HepG2 (cell line): Measurements from ENCODE around the gene SPACA6. TPM values are rescaled to one million over a fixed set of nuclear protein-coding genes. Genes with fewer than 3 reads are reported as not detected.

Experiments
- ATAC-seq: fragments of 200-7000 bp; cut with Tn5 transposase; 3 replicates; pipeline ENCODE4 v1.9.1; 2020; ENCODE audit warnings: mild to moderate bottlenecking, moderate library complexity
- BruUV-seq: library from RNA; stranded (reverse); fragments of 400-500 nt; replicated peaks from 2 replicates; lab custom pipeline; 2021; lab: Mats Ljungman, UMichigan
- CTCF ChIA-PET: fragments of 300-600 bp; formaldehyde crosslinking; extraction: SDS; loops from one replicate; lab custom pipeline; 2021; ENCODE audit warnings: low total read pairs, inconsistent platforms, low intra/inter-chr PET ratio; lab: Yijun Ruan, JAX
- POLR2A ChIA-PET: fragments of 350-600 bp; sonication (Branson Sonifier 250); formaldehyde crosslinking; loops from one replicate; lab custom pipeline; 2020; ENCODE audit warnings: antibody characterized with exemption, inconsistent platforms; lab: Yijun Ruan, JAX
- DNase-seq: peaks from one replicate; pipeline ENCODE4 v3.0.0-alpha.2; 2015; ENCODE audit warnings: low spot score
- FAIRE-seq: peaks from 3 replicates; lab custom pipeline; 2011; peaks lifted over from hg19 to GRCh38; lab: Jason Lieb, UNC
- H2AFZ ChIP-seq: one replicate; pipeline ENCODE4 v1.6.1; 2011; ENCODE audit warnings: low read length, inconsistent platforms
- H3K27ac ChIP-seq: fragments of 300-600 bp; 3 replicates; pipeline ENCODE4 v1.8.0; 2011; ENCODE audit warnings: mixed run types, mild to moderate bottlenecking, mixed read lengths, low read length, inconsistent platforms; ENCODE audit not compliant: insufficient read depth; ENCODE audit errors: extremely low read length
- H3K27me3 ChIP-seq, 2 experiments: fragments of 200-600 bp in 1 of 2; 2 replicates in 1 of 2; 3 replicates in 1 of 2; pipeline versions ENCODE4 v1.6.0 to v1.8.0; 2011; ENCODE audit warnings: low read length in 2 of 2, mild to moderate bottlenecking in 2 of 2, moderate library complexity in 2 of 2, inconsistent platforms in 1 of 2; ENCODE audit not compliant: insufficient read depth in 2 of 2, control insufficient read depth in 1 of 2
- H3K36me3 ChIP-seq, 2 experiments: fragments of 200-600 bp in 1 of 2; replicated peaks in 1 of 2; 2 replicates in 1 of 2; 3 replicates in 1 of 2; pipeline versions ENCODE4 v1.5.1 to v1.8.0; 2011; ENCODE audit warnings: low read length in 2 of 2, inconsistent platforms in 1 of 2; ENCODE audit not compliant: insufficient read depth in 2 of 2, control insufficient read depth in 1 of 2
- H3K4me1 ChIP-seq: 2 replicates; pipeline ENCODE4 v1.5.1; 2012; ENCODE audit warnings: low read length, inconsistent platforms; ENCODE audit not compliant: insufficient read depth
- H3K4me2 ChIP-seq: 2 replicates; pipeline ENCODE4 v1.6.0; 2011; ENCODE audit warnings: low read depth, low read length, inconsistent platforms
- H3K4me3 ChIP-seq, 3 experiments: fragments of 200-600 bp in 1 of 3; sonication (generic), shearing (Covaris generic) in 1 of 3; replicated peaks in 1 of 3; 2 replicates each; pipeline ENCODE4 v1.5.1; 2011 to 2016; ENCODE audit warnings: low read length in 3 of 3, inconsistent platforms in 2 of 3, low read depth in 2 of 3, mild to moderate bottlenecking in 2 of 3, control low read depth in 1 of 3, mixed read lengths in 1 of 3; ENCODE audit not compliant: insufficient read depth in 1 of 3
- H3K79me2 ChIP-seq: one replicate; pipeline ENCODE4 v1.6.1; 2011; ENCODE audit warnings: low read length, inconsistent platforms; ENCODE audit not compliant: insufficient read depth
- H3K9ac ChIP-seq: 2 replicates; pipeline ENCODE4 v1.6.0; 2011; ENCODE audit warnings: mild to moderate bottlenecking, low read depth, low read length, inconsistent platforms; ENCODE audit not compliant: insufficient read depth
- H3K9me3 ChIP-seq: 2 replicates; pipeline ENCODE4 v1.5.1; 2012; ENCODE audit warnings: mild to moderate bottlenecking, low read length
- H4K20me1 ChIP-seq: 2 replicates; pipeline ENCODE4 v1.6.0; 2011; ENCODE audit warnings: inconsistent platforms, mild to moderate bottlenecking, low read length, moderate library complexity; ENCODE audit not compliant: insufficient read depth
- IRF1 ChIP-seq: sonication (generic); formaldehyde crosslinking; IDR thresholded peaks from 2 replicates; pipeline ENCODE4 v1.4.0; 2020; ENCODE audit warnings: low read depth, mild to moderate bottlenecking, missing genetic modification reagents
- ZNF687 ChIP-seq: sonication (generic); formaldehyde crosslinking; IDR thresholded peaks from 2 replicates; pipeline ENCODE4 v1.5.1; 2020; ENCODE audit warnings: mild to moderate bottlenecking, missing genetic modification reagents, moderate library complexity
- WGBS: methylation state at CpG from one replicate; pipeline ENCODE4 v1.1.6; 2017; ENCODE audit warnings: low lambda C conversion rate; 5-methylcytosine and 5-hydroxymethylcytosine counted together
- in situ Hi-C: cut with HindIII; loops from 2 replicates; pipeline ENCODE4 v1.10.0; 2017; ENCODE audit warnings: low pct_unique_long_range_greater_than_20kb; ENCODE audit not compliant: extremely low pct_ligation_motif_present
- intact Hi-C: fragments of 100-400 bp; cut with micrococcal nuclease; formaldehyde crosslinking; loops from one replicate; pipeline ENCODE4 v1.10.0; 2022; ENCODE audit not compliant: unreplicated experiment
- polyA plus RNA-seq, 8 experiments: library from polyadenylated mRNA; depleted of rRNA in 3 of 8; stranded (reverse) in 7 of 8; unstranded in 1 of 8; fragments of >200 nt; fragmentation: Illumina TruSeq in 4 of 8; extraction: Trizol in 4 of 8; gene quantifications; 2 replicates each; pipeline versions ENCODE4 v1.2.1 to v1.2.3, GENCODE V29; 2011 to 2016; ENCODE audit warnings: low read depth in 4 of 8, missing spikeins in 1 of 8, mixed read lengths in 1 of 8; ENCODE audit not compliant: insufficient read depth in 1 of 8
- total RNA-seq, 5 experiments: library from RNA; depleted of rRNA; stranded (reverse); fragments of >200 nt; fragmentation: Illumina TruSeq; extraction: Trizol; gene quantifications; 2 replicates each; pipeline ENCODE4 v1.2.3, GENCODE V29; 2016; ENCODE audit warnings: low read depth in 1 of 5

Gene SPACA6
- total and polyA plus RNA-seq, 2 of the 13 experiments (the other 11 are each of a cell fraction or from before 2014, with no cell fraction given): 1.4 to 2.2 TPM

GRCh38 chr19:51697169-51697776, 4.1 kb downstream of the SPACA6 start:
- DNase-seq (no peak), ATAC-seq (no peak), FAIRE-seq (no peak)
- Histone ChIP-seq H3K9me3 (no peaks in the 10 kb centered on the region), H3K4me2 (no peak overlapping the region), H3K27me3 (no peaks in the 10 kb centered on the region), H3K27ac (no peak overlapping the region), H3K79me2 (no peaks in the 10 kb centered on the region), H3K4me3 (no peak overlapping the region), H2AFZ (no peak overlapping the region), H3K36me3 (peaks cover 4 to 6% of the 10 kb centered on the region in 2 experiments; a peak in 1 of 5 replicates), H3K9ac (no peak overlapping the region), H3K4me1 (peaks cover 8% of the 10 kb centered on the region; the same call in 1 of the 2 replicates), H4K20me1 (peaks cover 11% of the 10 kb centered on the region; the same call in 1 of the 2 replicates)
- BruUV-seq: no TSS peak
- TF ChIP-seq IRF1 (no peak), ZNF687 (no peak)
- in situ Hi-C loops (no loop called here), intact Hi-C loops (no loop called here)
- POLR2A ChIA-PET: no interaction called here
- CTCF ChIA-PET: no interaction called here
- WGBS: 81% methylated on average over 9 of the region's 9 CpGs
